SK-N-SH (cell line): Measurements from ENCODE around the gene RFX4. TPM values are rescaled to one million over a fixed set of nuclear protein-coding genes. Genes with fewer than 3 reads are reported as not detected.

Experiments
- CTCF ChIA-PET: fragments of 300-600, 350-600 bp; formaldehyde crosslinking; extraction: SDS; loops from one replicate; lab custom pipeline; 2021; lab: Yijun Ruan, JAX
- POLR2A ChIA-PET: fragments of 350-600 bp; sonication (Branson Sonifier 250); formaldehyde crosslinking; extraction: SDS; loops from one replicate; lab custom pipeline; 2020; ENCODE audit warnings: antibody characterized with exemption, inconsistent platforms; lab: Yijun Ruan, JAX
- DNase-seq: peaks from one replicate; pipeline ENCODE4 v3.0.0; 2012
- H2AFZ ChIP-seq: fragments of 200-600 bp; sonication (generic); 2 replicates; pipeline ENCODE4 v1.8.1; 2016; ENCODE audit warnings: antibody characterized with exemption, mild to moderate bottlenecking, low read depth
- H3F3A ChIP-seq: fragments of 200-600 bp; sonication (generic); replicated peaks from 2 replicates; pipeline ENCODE3; 2016; ENCODE audit warnings: antibody characterized with exemption, mild to moderate bottlenecking; ENCODE audit not compliant: insufficient read depth
- H3K27ac ChIP-seq, 2 experiments: fragments of 200-500 bp in 1 of 2; fragments of 200-600 bp in 1 of 2; sonication (Bioruptor generic) in 1 of 2; sonication (generic), shearing (Covaris generic) in 1 of 2; 2 replicates each; pipeline versions ENCODE4 v1.5.1 to v1.6.1; 2014 to 2016; ENCODE audit warnings: low read depth in 2 of 2, inconsistent platforms in 1 of 2, low read length in 1 of 2, mild to moderate bottlenecking in 1 of 2, mixed read lengths in 1 of 2
- H3K27me3 ChIP-seq: fragments of 200-600 bp; sonication (generic), shearing (Covaris generic); 2 replicates; pipeline ENCODE4 v1.6.1; 2016; ENCODE audit warnings: mixed run types; ENCODE audit not compliant: insufficient read depth
- H3K36me3 ChIP-seq, 2 experiments: fragments of 200-500 bp in 1 of 2; fragments of 200-600 bp in 1 of 2; sonication (Bioruptor generic) in 1 of 2; sonication (generic) in 1 of 2; replicated peaks in 1 of 2; 2 replicates each; pipeline versions ENCODE3 to v1.5.1; 2014 to 2016; ENCODE audit warnings: low read length in 1 of 2, mild to moderate bottlenecking in 1 of 2; ENCODE audit not compliant: insufficient read depth in 2 of 2, control insufficient read depth in 1 of 2
- H3K4me1 ChIP-seq, 2 experiments: fragments of 200-500 bp in 1 of 2; fragments of 200-600 bp in 1 of 2; sonication (Bioruptor generic) in 1 of 2; sonication (generic), shearing (Covaris generic) in 1 of 2; 2 replicates each; pipeline versions ENCODE4 v1.5.1 to v1.6.1; 2014 to 2016; ENCODE audit warnings: low read depth in 1 of 2, low read length in 1 of 2, mixed run types in 1 of 2; ENCODE audit not compliant: insufficient read depth in 2 of 2, control insufficient read depth in 1 of 2
- H3K4me2 ChIP-seq: fragments of 200-600 bp; sonication (generic), shearing (Covaris generic); 2 replicates; pipeline ENCODE4 v1.6.1; 2017; ENCODE audit warnings: mixed run types
- H3K4me3 ChIP-seq, 2 experiments: fragments of 200-500 bp in 1 of 2; fragments of 200-600 bp in 1 of 2; sonication (Bioruptor generic) in 1 of 2; sonication (generic), shearing (Covaris generic) in 1 of 2; 2 replicates each; pipeline versions ENCODE4 v1.5.1 to v1.8.1; 2014 to 2016; ENCODE audit warnings: low read depth in 2 of 2, inconsistent platforms in 1 of 2, low read length in 1 of 2, mild to moderate bottlenecking in 1 of 2, mixed read lengths in 1 of 2, moderate library complexity in 1 of 2
- H3K79me2 ChIP-seq: fragments of 200-600 bp; sonication (generic); 2 replicates; pipeline ENCODE4 v1.8.1; 2017; ENCODE audit warnings: mild to moderate bottlenecking; ENCODE audit not compliant: insufficient read depth
- H3K9ac ChIP-seq: fragments of 200-600 bp; sonication (generic); 2 replicates; pipeline ENCODE4 v1.6.1; 2017; ENCODE audit warnings: mixed run types
- H3K9me2 ChIP-seq: fragments of 200-600 bp; sonication (generic); 2 replicates; pipeline ENCODE4 v1.6.1; 2017; ENCODE audit warnings: mixed run types
- H3K9me3 ChIP-seq: fragments of 200-600 bp; sonication (generic); 2 replicates; pipeline ENCODE4 v1.6.1; 2017; ENCODE audit warnings: mixed run types, mild to moderate bottlenecking, moderate library complexity
- H4K20me1 ChIP-seq: fragments of 200-600 bp; sonication (generic); 2 replicates; pipeline ENCODE4 v1.6.1; 2017; ENCODE audit warnings: mild to moderate bottlenecking, mixed run types; ENCODE audit not compliant: insufficient read depth
- EP300 ChIP-seq, 2 experiments: IDR thresholded peaks; 2 replicates each; pipeline versions ENCODE4 v1.4.0 to v1.6.1; 2012; ENCODE audit warnings: borderline replicate concordance in 1 of 2, low read depth in 1 of 2, low read length in 1 of 2
- EZH2phosphoT487 ChIP-seq: fragments of 200-600 bp; sonication (generic); IDR thresholded peaks from 2 replicates; pipeline ENCODE4 v1.6.1; 2017; ENCODE audit warnings: low read depth, mixed run types, mild to moderate bottlenecking, antibody characterized with exemption, moderate library complexity, borderline replicate concordance
- GABPA ChIP-seq: IDR thresholded peaks from 2 replicates; pipeline ENCODE4 v1.4.0; 2012; ENCODE audit warnings: low read depth, mild to moderate bottlenecking
- IRF3 ChIP-seq: fragments of 150-350 bp; IDR thresholded peaks from 2 replicates; pipeline ENCODE4 v1.6.1; 2016; ENCODE audit warnings: mild to moderate bottlenecking, low read depth, low read length
- JUND ChIP-seq: IDR thresholded peaks from 2 replicates; pipeline ENCODE4 v1.4.0; 2012
- MAX ChIP-seq: IDR thresholded peaks from 2 replicates; pipeline ENCODE4 v1.4.0; 2012; ENCODE audit warnings: low read depth
- NFIC ChIP-seq: IDR thresholded peaks from 2 replicates; pipeline ENCODE4 v1.4.0; 2012; ENCODE audit warnings: borderline replicate concordance
- RAD21 ChIP-seq: IDR thresholded peaks from 2 replicates; pipeline ENCODE4 v1.6.1; 2012; ENCODE audit warnings: mild to moderate bottlenecking, low read length
- RFX5 ChIP-seq: IDR thresholded peaks from 2 replicates; pipeline ENCODE4 v1.6.1; 2012; ENCODE audit warnings: mild to moderate bottlenecking, improper control_type of control experiment, low read length
- SIN3A ChIP-seq: IDR thresholded peaks from 2 replicates; pipeline ENCODE4 v1.6.1; 2012; ENCODE audit warnings: low read depth, mild to moderate bottlenecking, low read length, moderate library complexity, borderline replicate concordance
- TEAD4 ChIP-seq: IDR thresholded peaks from 2 replicates; pipeline ENCODE4 v1.4.0; 2012; ENCODE audit warnings: mild to moderate bottlenecking, borderline replicate concordance; ENCODE audit not compliant: insufficient read depth
- USF1 ChIP-seq: IDR thresholded peaks from 2 replicates; pipeline ENCODE4 v1.4.0; 2012; ENCODE audit warnings: low read depth, borderline replicate concordance
- ZBTB33 ChIP-seq: IDR thresholded peaks from 2 replicates; pipeline ENCODE4 v1.4.0; 2012; ENCODE audit warnings: low read depth, borderline replicate concordance
- polyA plus RNA-seq, 3 experiments: library from polyadenylated mRNA; depleted of rRNA; stranded (reverse); fragments of >200 nt; gene quantifications; 2 replicates each; pipeline ENCODE4 v1.2.3, GENCODE V29; 2012

The RFX4 gene
- polyA plus RNA-seq, 1 of the 3 experiments (the other 2 are of a cell fraction), result not detected

- ChIA-PET CTCF (no interaction called here), POLR2A (no interaction called here)
- no peak for DNase-seq
- no peak for TF ChIP-seq SIN3A
- no peak for TF ChIP-seq NFIC
- no peak for TF ChIP-seq RAD21
- no peak for TF ChIP-seq USF1
- TF ChIP-seq EZH2phosphoT487, result no peak
- no peak for TF ChIP-seq GABPA
- no peak for TF ChIP-seq EP300 (IDR thresholded peaks at IDR 0.05; ENCODE audit: borderline replicate concordance in 1 of 2, low read depth in 1 of 2, low read length in 1 of 2)
- no peak for TF ChIP-seq IRF3
- TF ChIP-seq RFX5, result no peak
- no peak for TF ChIP-seq MAX
- no peak for TF ChIP-seq ZBTB33
- TF ChIP-seq JUND, result no peak
- no peak for TF ChIP-seq TEAD4
- no peaks in the 10 kb centered on the region for H4K20me1 ChIP-seq
- peaks cover 2 to 6% of the 10 kb centered on the region in 2 experiments; a peak in 2 of 4 replicates for H3K4me1 ChIP-seq
- no peaks in the 10 kb centered on the region for H3K36me3 ChIP-seq
- no peak overlapping the region for H2AFZ ChIP-seq
- no peaks in the 10 kb centered on the region for H3K79me2 ChIP-seq
- H3K4me2 ChIP-seq, result no peak overlapping the region
- H3K4me3 ChIP-seq, result no peak overlapping the region
- peaks cover 4% of the 10 kb centered on the region for H3F3A ChIP-seq
- no peaks in the 10 kb centered on the region for H3K9me2 ChIP-seq
- H3K9ac ChIP-seq, result no peak overlapping the region
- H3K27me3 ChIP-seq, result no peaks in the 10 kb centered on the region
- H3K9me3 ChIP-seq, result no peaks in the 10 kb centered on the region
- H3K27ac ChIP-seq, result no peak overlapping the region
Observed at GRCh38 chr12:106625976-106626375, 43.2 kb downstream of the RFX4 start.
